ENCODE measurements around the gene SSBP2. TPM values are rescaled to one million over a fixed set of nuclear protein-coding genes. Genes with fewer than 3 reads are reported as not detected.
"Not testable (repeated sequence)": the region's sequence is repeated elsewhere in the genome, so short reads cannot be mapped to it uniquely, and the experiment has no call there.

Gene SSBP2
- total and polyA plus RNA-seq, 2 donors (not counting 1 experiment from before 2014, with no cell fraction given) = 44.4 to 63.1 TPM

DNA sequence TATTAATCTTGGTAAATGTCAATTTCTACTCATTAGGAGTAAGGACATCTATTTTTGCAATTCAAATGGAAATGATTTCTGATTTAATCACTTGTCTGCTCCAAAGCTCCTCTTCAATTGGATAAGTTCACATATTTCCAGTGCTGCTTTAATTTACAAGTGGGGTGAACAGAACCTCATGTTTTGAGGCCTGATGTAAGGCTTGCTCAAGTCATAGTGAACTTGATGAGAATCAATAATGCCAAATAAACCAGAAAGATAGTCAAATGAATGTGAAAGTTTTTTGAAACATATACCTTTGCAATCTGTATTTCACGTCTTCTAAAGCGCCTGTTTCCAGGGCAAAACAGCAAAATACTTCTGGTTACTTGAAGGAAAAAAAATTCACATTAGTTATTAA, 341.5 kb downstream of the SSBP2 start:
- no peaks in the 10 kb centered on the region for H3K9me3 ChIP-seq (ENCODE audit: control insufficient read depth, insufficient read depth, low read depth, low read length)
- H3K79me2 ChIP-seq (ENCODE audit: control insufficient read depth, insufficient read depth, low read length) = no peaks in the 10 kb centered on the region
- H2AFZ ChIP-seq (ENCODE audit: low read length) = no peak overlapping the region
- DNase-seq (ENCODE audit: low read depth in 2 of 2) = no peak
- H3K27me3 ChIP-seq (ENCODE audit: control insufficient read depth, insufficient read depth, low read length) = no peaks in the 10 kb centered on the region
- H4K20me1 ChIP-seq (ENCODE audit: control insufficient read depth, extremely low read depth, insufficient read depth, low read length) = no peaks in the 10 kb centered on the region
- no peak overlapping the region for H3K9ac ChIP-seq (ENCODE audit: insufficient read depth, low read length)
- H3K4me1 ChIP-seq (ENCODE audit: control insufficient read depth, extremely low read depth, insufficient read depth, low read length) = peaks cover 7% of the 10 kb centered on the region
- TF ChIP-seq, protein P1, sequence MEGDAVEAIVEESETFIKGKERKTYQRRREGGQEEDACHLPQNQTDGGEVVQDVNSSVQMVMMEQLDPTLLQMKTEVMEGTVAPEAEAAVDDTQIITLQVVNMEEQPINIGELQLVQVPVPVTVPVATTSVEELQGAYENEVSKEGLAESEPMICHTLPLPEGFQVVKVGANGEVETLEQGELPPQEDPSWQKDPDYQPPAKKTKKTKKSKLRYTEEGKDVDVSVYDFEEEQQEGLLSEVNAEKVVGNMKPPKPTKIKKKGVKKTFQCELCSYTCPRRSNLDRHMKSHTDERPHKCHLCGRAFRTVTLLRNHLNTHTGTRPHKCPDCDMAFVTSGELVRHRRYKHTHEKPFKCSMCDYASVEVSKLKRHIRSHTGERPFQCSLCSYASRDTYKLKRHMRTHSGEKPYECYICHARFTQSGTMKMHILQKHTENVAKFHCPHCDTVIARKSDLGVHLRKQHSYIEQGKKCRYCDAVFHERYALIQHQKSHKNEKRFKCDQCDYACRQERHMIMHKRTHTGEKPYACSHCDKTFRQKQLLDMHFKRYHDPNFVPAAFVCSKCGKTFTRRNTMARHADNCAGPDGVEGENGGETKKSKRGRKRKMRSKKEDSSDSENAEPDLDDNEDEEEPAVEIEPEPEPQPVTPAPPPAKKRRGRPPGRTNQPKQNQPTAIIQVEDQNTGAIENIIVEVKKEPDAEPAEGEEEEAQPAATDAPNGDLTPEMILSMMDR (conservative IDR thresholded peaks at IDR 0.05 in 1 of 2, IDR thresholded peaks at IDR 0.05 in 1 of 2; ENCODE audit: low read depth in 1 of 2, low read length in 2 of 2) = no peak
- TF ChIP-seq EZH2 (IDR thresholded peaks at IDR 0.05; ENCODE audit: low read length, missing control alignments) = no peak
- H3K36me3 ChIP-seq (ENCODE audit: control insufficient read depth, insufficient read depth, low read length) = no peaks in the 10 kb centered on the region
- no peak overlapping the region for H3K4me2 ChIP-seq (ENCODE audit: extremely low read depth, insufficient read depth, low read length)
- H3K4me3 ChIP-seq (replicated peaks in 1 of 4; ENCODE audit: control extremely low read depth in 1 of 4, insufficient read depth in 1 of 4, low read depth in 3 of 4, low read length in 4 of 4) = no peak overlapping the region
- no peak overlapping the region for H3K27ac ChIP-seq (ENCODE audit: insufficient read depth, low read length)

DNA sequence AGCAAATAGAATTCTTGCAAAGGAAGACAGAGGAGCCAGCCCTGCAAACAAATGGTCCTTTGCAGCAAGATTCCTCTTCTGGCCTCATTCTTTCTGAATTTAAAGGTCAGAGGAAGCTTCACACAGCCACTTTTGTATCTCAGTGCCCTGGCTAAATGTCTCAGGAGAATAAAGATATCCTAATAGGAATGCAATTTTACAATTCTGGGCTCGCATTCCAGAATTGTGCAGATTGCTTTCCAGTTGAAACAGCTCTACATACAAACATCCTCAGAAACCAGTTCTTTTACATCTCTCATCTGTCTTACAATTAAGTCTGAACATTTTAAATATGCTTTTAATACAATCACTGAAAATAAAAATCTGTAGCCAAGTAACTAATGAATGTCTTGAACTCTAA, 342.4 kb downstream of the SSBP2 start:
- H3K27me3 ChIP-seq (ENCODE audit: control insufficient read depth, insufficient read depth, low read length) = no peaks in the 10 kb centered on the region
- no peak overlapping the region for H3K9ac ChIP-seq (ENCODE audit: insufficient read depth, low read length)
- H3K79me2 ChIP-seq (ENCODE audit: control insufficient read depth, insufficient read depth, low read length) = no peaks in the 10 kb centered on the region
- no peaks in the 10 kb centered on the region for H4K20me1 ChIP-seq (ENCODE audit: control insufficient read depth, extremely low read depth, insufficient read depth, low read length)
- H3K9me3 ChIP-seq (ENCODE audit: control insufficient read depth, insufficient read depth, low read depth, low read length) = no peaks in the 10 kb centered on the region
- no peak overlapping the region for H3K4me3 ChIP-seq (replicated peaks in 1 of 4; ENCODE audit: control extremely low read depth in 1 of 4, insufficient read depth in 1 of 4, low read depth in 3 of 4, low read length in 4 of 4)
- DNase-seq (ENCODE audit: low read depth in 2 of 2) = no peak
- H3K36me3 ChIP-seq (ENCODE audit: control insufficient read depth, insufficient read depth, low read length) = no peaks in the 10 kb centered on the region
- no peak overlapping the region for H2AFZ ChIP-seq (ENCODE audit: low read length)
- TF ChIP-seq, protein P1 (conservative IDR thresholded peaks at IDR 0.05 in 1 of 2, IDR thresholded peaks at IDR 0.05 in 1 of 2; ENCODE audit: low read depth in 1 of 2, low read length in 2 of 2) = no peak
- no peak for TF ChIP-seq EZH2 (IDR thresholded peaks at IDR 0.05; ENCODE audit: low read length, missing control alignments)
- H3K4me2 ChIP-seq (ENCODE audit: extremely low read depth, insufficient read depth, low read length) = no peak overlapping the region
- no peak overlapping the region for H3K27ac ChIP-seq (ENCODE audit: insufficient read depth, low read length)
- H3K4me1 ChIP-seq (ENCODE audit: control insufficient read depth, extremely low read depth, insufficient read depth, low read length) = peaks cover 7% of the 10 kb centered on the region

DNA sequence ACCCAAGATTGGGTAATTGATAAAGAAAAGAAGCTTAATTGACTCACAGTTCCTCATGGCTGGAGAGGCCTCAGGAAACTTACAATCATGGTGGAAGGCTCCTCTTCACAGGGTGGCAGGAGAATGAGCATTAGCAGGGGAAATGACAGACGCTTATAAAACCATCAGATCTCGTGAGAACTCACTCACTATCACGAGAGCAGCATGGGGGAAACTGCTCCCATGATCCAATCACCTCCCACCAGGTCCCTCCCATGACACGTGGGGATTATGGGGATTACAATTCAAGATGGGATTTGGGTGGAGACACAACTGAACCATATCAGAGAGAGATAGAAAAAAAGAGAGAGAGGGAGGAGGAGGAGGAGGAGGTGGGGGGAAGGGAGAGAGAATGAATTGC, 343.1 kb downstream of the SSBP2 start:
- not testable (repeated sequence) for H4K20me1 ChIP-seq (ENCODE audit: control insufficient read depth, extremely low read depth, insufficient read depth, low read length); H3K4me1 ChIP-seq (ENCODE audit: control insufficient read depth, extremely low read depth, insufficient read depth, low read length); H3K36me3 ChIP-seq (ENCODE audit: control insufficient read depth, insufficient read depth, low read length); DNase-seq (ENCODE audit: low read depth in 2 of 2); H3K4me3 ChIP-seq (replicated peaks in 1 of 4; ENCODE audit: control extremely low read depth in 1 of 4, insufficient read depth in 1 of 4, low read depth in 3 of 4, low read length in 4 of 4); H3K4me2 ChIP-seq (ENCODE audit: extremely low read depth, insufficient read depth, low read length); H3K79me2 ChIP-seq (ENCODE audit: control insufficient read depth, insufficient read depth, low read length); H3K9me3 ChIP-seq (ENCODE audit: control insufficient read depth, insufficient read depth, low read depth, low read length); H3K27ac ChIP-seq (ENCODE audit: insufficient read depth, low read length); H3K27me3 ChIP-seq (ENCODE audit: control insufficient read depth, insufficient read depth, low read length); H3K9ac ChIP-seq (ENCODE audit: insufficient read depth, low read length); H2AFZ ChIP-seq (ENCODE audit: low read length)
